ENCODE measurements around the gene GALR3. TPM values are rescaled to one million over a fixed set of nuclear protein-coding genes. Genes with fewer than 3 reads are reported as not detected.
A peak's percentile ranks its signal among the peaks of the same experiment; 100 is the strongest.

Gene GALR3
- total RNA-seq, 5 donors from 2014 or later (not counting 1 experiment from before 2014, with no cell fraction given) = not detected

DNA sequence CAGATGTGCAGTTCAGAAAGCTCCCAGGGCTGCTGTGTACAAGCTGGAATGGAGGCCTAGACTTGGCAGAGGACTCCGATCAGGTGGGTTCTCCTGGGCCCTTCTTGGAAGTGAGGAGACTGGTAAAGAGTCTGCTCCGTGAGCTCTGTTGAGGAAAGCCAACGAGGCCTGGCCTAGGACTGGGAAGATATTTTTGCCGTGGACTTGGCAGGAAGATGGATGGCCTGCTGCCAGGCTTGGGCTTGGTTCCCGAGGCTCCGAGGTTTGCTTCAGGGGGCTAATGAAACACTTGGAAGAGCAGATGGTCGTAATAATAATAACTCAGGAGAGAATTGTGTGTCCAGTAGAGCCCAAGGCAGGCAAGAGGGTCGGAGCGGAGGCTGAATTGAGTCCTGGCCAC is 3.9 kb downstream of the GALR3 start:
- Mint-ChIP-seq H3K27ac (no peak overlapping the region), H3K36me3 (peaks cover 12% of the 10 kb centered on the region), H3K4me1 (peaks cover 5 to 8% (median 5%) of the 10 kb centered on the region in 3 donors), H3K9me3 (no peaks in the 10 kb centered on the region), H3K27me3 (peaks cover 11 to 14% of the 10 kb centered on the region in 2 donors), H3K4me3 (no peak overlapping the region)
- no peak overlapping the region for H3K27ac ChIP-seq (ENCODE audit: low read length)
- H3K4me3 ChIP-seq (ENCODE audit: control insufficient read depth in 1 of 2, extremely low read depth in 1 of 2, low read length in 1 of 2) = no peak overlapping the region
- CTCF ChIA-PET = interaction anchor here in 1 of 2 donors (0.6 kb wide), 1 partner anchor 46 kb away, joined by 4 read pairs; no protein-coding TSS in a partner anchor
- 92% methylated on average over 9 of the region's 9 CpGs for WGBS (ENCODE audit: insufficient coverage)
- H3K9me3 ChIP-seq = no peaks in the 10 kb centered on the region
- ATAC-seq (replicated peaks in 1 of 4) = no peak
- DNase-seq = no peak
- H3K27me3 ChIP-seq (replicated peaks in 1 of 2; ENCODE audit: control insufficient read depth in 2 of 2, extremely low read depth in 1 of 2, insufficient read depth in 2 of 2, low read length in 1 of 2) = peaks cover 0 to 28% of the 10 kb centered on the region in 2 experiments
- POLR2A ChIA-PET = no interaction called here
- peaks cover 0 to 3% of the 10 kb centered on the region in 2 experiments for H3K4me1 ChIP-seq (ENCODE audit: control insufficient read depth in 1 of 2, extremely low read depth in 1 of 2, insufficient read depth in 2 of 2, low read length in 2 of 2)
- peaks cover 0 to 25% of the 10 kb centered on the region in 2 donors for H3K36me3 ChIP-seq (ENCODE audit: control insufficient read depth in 2 of 2, extremely low read depth in 1 of 2, insufficient read depth in 1 of 2, low read length in 1 of 2)

DNA sequence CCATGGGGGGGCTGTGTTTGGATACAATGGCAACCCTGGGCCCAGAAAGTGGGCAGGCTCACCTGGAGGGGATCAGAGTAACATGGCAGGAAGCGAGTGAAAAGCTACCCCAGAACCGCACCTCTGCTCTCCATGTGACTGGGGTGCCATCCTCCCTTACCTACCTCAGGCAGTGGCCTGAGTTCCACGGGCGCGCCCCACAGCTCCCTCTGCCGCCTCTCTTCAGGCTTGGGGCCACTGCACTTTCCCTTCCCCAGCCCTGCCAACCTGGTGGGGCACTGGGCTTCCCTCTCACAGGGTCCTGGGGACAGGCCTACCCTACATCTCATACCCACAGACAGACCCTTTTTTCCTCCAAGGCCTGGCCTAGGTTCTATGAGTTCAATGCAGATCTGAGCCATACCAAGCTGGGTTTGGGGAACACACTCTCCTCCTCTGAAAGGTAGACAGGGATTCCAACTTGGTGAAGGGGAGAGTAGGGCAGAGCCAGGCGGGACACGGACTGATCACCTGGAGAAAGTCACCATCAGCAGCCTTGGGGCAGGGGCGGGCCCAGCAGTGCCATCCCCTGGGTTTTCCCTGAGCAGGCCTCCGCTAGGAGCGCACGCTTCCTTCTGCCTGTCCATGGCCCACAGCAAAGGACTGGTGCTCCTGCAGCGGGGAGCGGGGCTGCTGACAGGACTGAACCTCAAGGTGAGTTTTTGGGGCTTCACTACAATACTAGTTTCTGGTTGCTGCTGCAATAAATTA is 7.1 kb downstream of the GALR3 start:
- no peaks in the 10 kb centered on the region for H3K9me3 Mint-ChIP-seq
- ChIA-PET POLR2A (no interaction called here), CTCF (no interaction called here)
- H3K27ac Mint-ChIP-seq = peak overlapping the region in 1 of 2 donors; percentile 22
- peaks cover 3 to 5% (median 5%) of the 10 kb centered on the region in 3 donors for H3K4me1 Mint-ChIP-seq
- Histone ChIP-seq H3K27me3 (replicated peaks in 1 of 2; ENCODE audit: control insufficient read depth in 2 of 2, extremely low read depth in 1 of 2, insufficient read depth in 2 of 2, low read length in 1 of 2) (peaks cover 0 to 4% of the 10 kb centered on the region in 2 experiments), H3K4me1 (ENCODE audit: control insufficient read depth in 1 of 2, extremely low read depth in 1 of 2, insufficient read depth in 2 of 2, low read length in 2 of 2) (no peaks in the 10 kb centered on the region), H3K9me3 (no peaks in the 10 kb centered on the region), H3K36me3 (ENCODE audit: control insufficient read depth in 2 of 2, extremely low read depth in 1 of 2, insufficient read depth in 1 of 2, low read length in 1 of 2) (peaks cover 17 to 46% of the 10 kb centered on the region in 2 donors), H3K4me3 (ENCODE audit: control insufficient read depth in 1 of 2, extremely low read depth in 1 of 2, low read length in 1 of 2) (no peak overlapping the region), H3K27ac (ENCODE audit: low read length) (no peak overlapping the region)
- ATAC-seq (replicated peaks in 1 of 4) (no peak), DNase-seq (no peak)
- no peak overlapping the region for H3K4me3 Mint-ChIP-seq
- 83% methylated on average over 7 of the region's 14 CpGs for WGBS (ENCODE audit: insufficient coverage)
- peaks cover 22% of the 10 kb centered on the region for H3K36me3 Mint-ChIP-seq
- H3K27me3 Mint-ChIP-seq = peaks cover 3% of the 10 kb centered on the region in 2 donors

DNA sequence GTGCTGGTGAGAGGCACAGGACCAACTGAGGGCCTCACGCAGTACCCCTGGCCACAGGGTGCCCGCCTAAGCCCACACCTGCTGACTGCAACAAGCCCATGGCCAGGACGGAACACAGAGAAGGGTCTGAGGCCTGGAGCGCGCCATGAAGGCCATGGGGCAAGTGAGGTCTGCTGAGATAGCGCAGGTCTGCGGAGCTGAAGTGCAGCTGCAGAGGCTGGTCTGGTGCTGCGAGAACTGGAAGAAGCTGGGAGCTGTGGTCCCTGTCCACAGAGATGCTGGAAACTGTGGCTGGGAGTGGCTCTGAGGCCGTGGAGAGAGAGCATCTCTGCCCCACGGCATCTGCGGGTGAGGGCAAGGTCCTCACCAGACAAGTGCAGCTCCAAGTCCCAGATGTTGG is 8.3 kb downstream of the GALR3 start:
- Histone ChIP-seq H3K9me3 (no peaks in the 10 kb centered on the region), H3K36me3 (ENCODE audit: control insufficient read depth in 2 of 2, extremely low read depth in 1 of 2, insufficient read depth in 1 of 2, low read length in 1 of 2) (peaks cover 17 to 49% of the 10 kb centered on the region in 2 donors), H3K27me3 (replicated peaks in 1 of 2; ENCODE audit: control insufficient read depth in 2 of 2, extremely low read depth in 1 of 2, insufficient read depth in 2 of 2, low read length in 1 of 2) (no peaks in the 10 kb centered on the region), H3K27ac (ENCODE audit: low read length) (no peak overlapping the region), H3K4me3 (ENCODE audit: control insufficient read depth in 1 of 2, extremely low read depth in 1 of 2, low read length in 1 of 2) (no peak overlapping the region), H3K4me1 (ENCODE audit: control insufficient read depth in 1 of 2, extremely low read depth in 1 of 2, insufficient read depth in 2 of 2, low read length in 2 of 2) (no peaks in the 10 kb centered on the region)
- no peak overlapping the region for H3K27ac Mint-ChIP-seq
- ATAC-seq (replicated peaks in 1 of 4) (no peak), DNase-seq (no peak)
- H3K9me3 Mint-ChIP-seq = no peaks in the 10 kb centered on the region
- POLR2A ChIA-PET = no interaction called here
- no peak overlapping the region for H3K4me3 Mint-ChIP-seq
- peaks cover 22% of the 10 kb centered on the region for H3K36me3 Mint-ChIP-seq
- no peaks in the 10 kb centered on the region for H3K27me3 Mint-ChIP-seq
- WGBS (ENCODE audit: insufficient coverage) = 97% methylated on average over 10 of the region's 11 CpGs
- CTCF ChIA-PET = no interaction called here
- H3K4me1 Mint-ChIP-seq = no peaks in the 10 kb centered on the region

DNA sequence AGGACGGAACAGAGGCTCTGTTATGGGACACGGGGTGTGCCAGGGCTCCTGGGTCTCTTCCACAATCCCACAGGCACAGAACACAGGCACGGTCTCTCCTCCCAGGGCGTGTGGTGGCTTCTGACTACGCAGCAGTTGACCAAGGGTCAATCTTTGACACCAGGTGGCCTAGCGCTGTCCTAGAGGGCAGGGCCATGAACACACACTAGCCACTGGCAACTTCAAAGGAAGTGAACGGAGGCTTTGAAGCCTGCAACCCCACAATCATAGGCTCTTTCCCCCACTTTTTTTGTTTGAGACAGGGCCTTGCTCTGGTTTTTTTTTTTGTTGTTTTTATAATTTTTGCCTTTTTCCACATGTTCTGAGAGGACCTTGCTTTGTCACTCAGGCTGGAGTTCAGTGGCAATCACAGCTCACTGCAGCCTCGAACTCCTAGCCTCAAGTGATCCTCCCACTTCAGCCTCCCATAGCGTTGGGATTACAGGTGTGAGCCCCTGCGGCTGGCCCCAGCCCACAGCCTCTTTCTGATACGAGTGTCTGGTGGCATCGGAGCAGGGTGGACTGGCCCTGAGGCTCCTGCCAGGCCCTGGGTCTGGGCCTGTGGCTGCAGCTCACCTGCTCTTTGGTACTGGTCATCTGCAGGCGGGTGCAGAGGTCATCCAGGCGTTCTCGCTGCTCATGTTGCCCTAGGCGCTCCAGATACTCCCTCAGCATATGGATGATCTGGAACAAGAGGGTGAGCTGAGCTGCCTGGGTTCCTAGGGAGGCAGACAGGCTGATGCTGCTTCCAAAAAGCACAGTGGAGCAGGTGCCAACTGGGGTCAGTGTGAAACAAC is 9.1 kb downstream of the GALR3 start:
- ATAC-seq (replicated peaks in 1 of 4) = no peak
- H3K4me1 Mint-ChIP-seq = no peaks in the 10 kb centered on the region
- Histone ChIP-seq H3K36me3 (ENCODE audit: control insufficient read depth in 2 of 2, extremely low read depth in 1 of 2, insufficient read depth in 1 of 2, low read length in 1 of 2) (peaks cover 17 to 54% of the 10 kb centered on the region in 2 donors), H3K4me3 (ENCODE audit: control insufficient read depth in 1 of 2, extremely low read depth in 1 of 2, low read length in 1 of 2) (no peak overlapping the region), H3K27me3 (replicated peaks in 1 of 2; ENCODE audit: control insufficient read depth in 2 of 2, extremely low read depth in 1 of 2, insufficient read depth in 2 of 2, low read length in 1 of 2) (no peaks in the 10 kb centered on the region), H3K27ac (ENCODE audit: low read length) (no peak overlapping the region), H3K4me1 (ENCODE audit: control insufficient read depth in 1 of 2, extremely low read depth in 1 of 2, insufficient read depth in 2 of 2, low read length in 2 of 2) (no peaks in the 10 kb centered on the region), H3K9me3 (no peaks in the 10 kb centered on the region)
- ChIA-PET POLR2A (no interaction called here), CTCF (no interaction called here)
- no peaks in the 10 kb centered on the region for H3K27me3 Mint-ChIP-seq
- H3K27ac Mint-ChIP-seq = no peak overlapping the region
- no peaks in the 10 kb centered on the region for H3K9me3 Mint-ChIP-seq
- no peak for DNase-seq
- H3K4me3 Mint-ChIP-seq = no peak overlapping the region
- H3K36me3 Mint-ChIP-seq = peaks cover 26% of the 10 kb centered on the region
- WGBS (ENCODE audit: insufficient coverage) = 97% methylated on average over 12 of the region's 16 CpGs

DNA sequence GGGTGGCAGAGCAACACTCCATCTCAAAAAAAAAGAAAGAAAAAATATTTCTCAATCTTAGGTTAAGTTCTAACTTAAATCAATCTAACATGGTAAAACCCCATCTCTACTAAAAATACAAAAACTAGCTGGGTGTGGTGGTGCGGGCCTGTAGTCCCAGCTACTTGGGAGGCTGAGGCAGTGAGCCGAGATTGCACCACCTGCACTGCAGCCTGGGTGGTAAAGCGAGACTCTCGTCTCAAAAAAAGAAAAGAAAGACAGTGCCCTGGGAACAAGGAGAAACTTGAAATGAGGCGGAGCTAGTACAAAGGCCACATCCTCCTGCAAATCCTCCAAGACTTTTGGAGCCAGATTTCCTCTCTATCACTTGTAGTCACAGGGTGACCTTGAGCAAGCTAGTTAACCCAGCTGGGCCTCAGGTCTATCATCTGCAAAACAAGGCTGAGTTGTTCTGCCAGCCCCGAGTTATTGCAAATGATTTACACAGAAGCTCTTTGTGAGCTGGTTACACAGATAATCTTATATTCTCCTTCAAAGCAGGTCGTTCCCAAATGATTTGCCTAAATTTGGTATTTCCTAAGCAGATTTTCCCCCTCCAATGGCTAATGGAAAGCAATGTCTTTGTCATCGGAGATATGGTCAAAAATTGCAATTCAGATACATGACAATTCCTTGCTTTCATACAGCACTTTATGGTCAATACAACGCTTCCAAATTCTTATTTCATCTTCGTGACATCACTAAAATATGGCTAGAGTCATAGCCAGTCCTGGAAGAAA is 19.0 kb downstream of the GALR3 start:
- Mint-ChIP-seq H3K4me3 (peak overlapping the region; percentile 64 to 80 (median 69)), H3K4me1 (peaks cover 10 to 19% (median 14%) of the 10 kb centered on the region in 3 donors), H3K27ac (no peak overlapping the region), H3K9me3 (no peaks in the 10 kb centered on the region), H3K27me3 (no peaks in the 10 kb centered on the region), H3K36me3 (peaks cover 15% of the 10 kb centered on the region)
- ChIA-PET CTCF (interaction anchor here in 1 of 2 donors (0.9 kb wide), 1 partner anchor 21 kb away, joined by 4 read pairs; no protein-coding TSS in a partner anchor), POLR2A (interaction anchor here in 1 of 2 donors (0.5 kb wide), 1 partner anchor 134 kb away, joined by 6 read pairs; no protein-coding TSS in a partner anchor)
- H3K27ac ChIP-seq (ENCODE audit: low read length) = no peak overlapping the region
- H3K9me3 ChIP-seq = no peaks in the 10 kb centered on the region
- H3K27me3 ChIP-seq (replicated peaks in 1 of 2; ENCODE audit: control insufficient read depth in 2 of 2, extremely low read depth in 1 of 2, insufficient read depth in 2 of 2, low read length in 1 of 2) = no peaks in the 10 kb centered on the region
- no peak overlapping the region for H3K4me3 ChIP-seq (ENCODE audit: control insufficient read depth in 1 of 2, extremely low read depth in 1 of 2, low read length in 1 of 2)
- H3K36me3 ChIP-seq (ENCODE audit: control insufficient read depth in 2 of 2, extremely low read depth in 1 of 2, insufficient read depth in 1 of 2, low read length in 1 of 2) = peaks cover 10 to 19% of the 10 kb centered on the region in 2 donors
- WGBS (ENCODE audit: insufficient coverage) = 100% methylated on average over 5 of the region's 10 CpGs
- H3K4me1 ChIP-seq (ENCODE audit: control insufficient read depth in 1 of 2, extremely low read depth in 1 of 2, insufficient read depth in 2 of 2, low read length in 2 of 2) = peaks cover 4 to 18% of the 10 kb centered on the region in 2 experiments
- no peak for ATAC-seq (replicated peaks in 1 of 4)
- DNase-seq = no peak

DNA sequence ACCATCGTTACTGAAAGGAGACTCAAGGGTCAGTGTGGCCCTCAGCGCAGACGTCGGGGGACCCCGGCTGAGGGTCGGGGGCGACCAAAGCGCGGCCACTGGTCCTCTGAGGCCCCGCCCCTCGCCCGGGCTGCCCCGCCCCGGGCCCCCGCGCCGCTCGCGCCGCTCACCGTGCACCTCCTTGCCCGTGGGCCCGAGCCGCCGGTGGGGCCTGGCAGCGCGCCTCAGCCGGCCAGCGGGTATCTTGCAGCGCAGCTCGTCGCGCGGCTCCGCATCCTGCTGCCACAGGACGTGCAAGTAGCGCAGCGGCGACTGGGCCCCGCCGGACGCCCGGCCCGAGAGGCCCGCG is 20.5 kb downstream of the GALR3 start:
- Mint-ChIP-seq H3K4me1 (peaks cover 14 to 29% (median 25%) of the 10 kb centered on the region in 3 donors), H3K36me3 (peaks cover 9% of the 10 kb centered on the region), H3K27ac (peak overlapping the region; percentile 76 to 84), H3K4me3 (peak overlapping the region; percentile 79 to 83 (median 80)), H3K9me3 (no peaks in the 10 kb centered on the region), H3K27me3 (no peaks in the 10 kb centered on the region)
- Histone ChIP-seq H3K27ac (ENCODE audit: low read length) (peak overlapping the region; percentile 65), H3K4me3 (ENCODE audit: control insufficient read depth in 1 of 2, extremely low read depth in 1 of 2, low read length in 1 of 2) (peak overlapping the region; percentile 47 to 69), H3K36me3 (ENCODE audit: control insufficient read depth in 2 of 2, extremely low read depth in 1 of 2, insufficient read depth in 1 of 2, low read length in 1 of 2) (peaks cover under 1 to 8% of the 10 kb centered on the region in 2 donors), H3K27me3 (replicated peaks in 1 of 2; ENCODE audit: control insufficient read depth in 2 of 2, extremely low read depth in 1 of 2, insufficient read depth in 2 of 2, low read length in 1 of 2) (no peaks in the 10 kb centered on the region), H3K9me3 (no peaks in the 10 kb centered on the region), H3K4me1 (ENCODE audit: control insufficient read depth in 1 of 2, extremely low read depth in 1 of 2, insufficient read depth in 2 of 2, low read length in 2 of 2) (peaks cover 7 to 26% of the 10 kb centered on the region in 2 experiments)
- ChIA-PET POLR2A (interaction anchor here in 1 of 2 donors (0.5 kb wide), 1 partner anchor 18 kb away, joined by 3 read pairs; no protein-coding TSS in a partner anchor), CTCF (interaction anchor here (0.6 to 1.7 kb wide), 7 partner anchors 19 to 238 kb away, joined by 3 to 12 read pairs (median 3); partner anchors contain the start of genes GGA1 (in 1 of the 2) and MICALL1 (in 1 of the 2))
- WGBS (ENCODE audit: insufficient coverage) = under 1% methylated on average over 46 of the region's 46 CpGs
- ATAC-seq (replicated peaks in 1 of 4) (peak; percentile 37 to 49 (median 45)), DNase-seq (peak in 16 of 35 experiments; percentile 4 to 47 (median 29))
